ENCODE data around the gene AP4M1. TPM values are rescaled to one million over a fixed set of nuclear protein-coding genes. Genes with fewer than 3 reads are reported as not detected.
A peak's percentile ranks its signal among the peaks of the same experiment; 100 is the strongest.

Gene AP4M1
- total and polyA plus RNA-seq, 10 of the 15 experiments (the other 5 are each of a cell fraction or from before 2014, with no cell fraction given) = 0.77 to 16.1 (median 13.0) TPM

GRCh38 chr7:100081535-100082102 is 19.8 kb upstream of the AP4M1 start, which contains the start of gene ZNF3 (continued):
- peak in 1 of 2 experiments; percentile 85; a peak in 3 of 4 replicates for TF ChIP-seq BHLHE40 (IDR thresholded peaks at IDR 0.05; ENCODE audit: borderline replicate concordance in 1 of 2, low read depth in 2 of 2, low read length in 1 of 2)
- TF ChIP-seq CEBPZ (IDR thresholded peaks at IDR 0.05; ENCODE audit: low read depth, low read length) = no peak
- peak; percentile 91 for TF ChIP-seq PML (IDR thresholded peaks at IDR 0.05; ENCODE audit: low read length)
- TF ChIP-seq LARP7 (IDR thresholded peaks at IDR 0.05) = no peak; the same call in none of the 2 replicates
- TF ChIP-seq SREBF1 (IDR thresholded peaks at IDR 0.05; ENCODE audit: low read length) = peak; percentile 86
- no peak for TF ChIP-seq HSF1 (IDR thresholded peaks at IDR 0.05; ENCODE audit: low read depth, low read length)
- TF ChIP-seq KDM1A (IDR thresholded peaks at IDR 0.05; ENCODE audit: borderline replicate concordance) = no peak
- TF ChIP-seq ATF2 (IDR thresholded peaks at IDR 0.05; ENCODE audit: low read length) = no peak
- TF ChIP-seq CTCF (IDR thresholded peaks at IDR 0.05 in 2 of 3, conservative IDR thresholded peaks at IDR 0.05 in 1 of 3; ENCODE audit: control insufficient read depth in 2 of 3, extremely low read depth in 1 of 3, insufficient read depth in 1 of 3, low read depth in 3 of 3, low read length in 3 of 3) = peak; percentile 84 to 97 (median 89); a peak in 5 of 6 replicates
- TF ChIP-seq MLLT1 (IDR thresholded peaks at IDR 0.05) = peak; percentile 98
- no peak for TF ChIP-seq YBX1 (IDR thresholded peaks at IDR 0.05)
- TF ChIP-seq HCFC1 (IDR thresholded peaks at IDR 0.05; ENCODE audit: low read length) = peak; percentile 84
- 0 out of 2 replicates have a peak, but pooled peaks have one; percentile 42 for TF ChIP-seq FOXM1 (IDR thresholded peaks at IDR 0.05; ENCODE audit: low read depth, low read length)
- TF ChIP-seq JUNB (IDR thresholded peaks at IDR 0.05) = no peak
- peak; percentile 12 for TF ChIP-seq KLF5 (IDR thresholded peaks at IDR 0.05; ENCODE audit: partially characterized antibody)
- no peak for TF ChIP-seq HDGF (IDR thresholded peaks at IDR 0.05)
- no peak for TF ChIP-seq NFYB (IDR thresholded peaks at IDR 0.05; ENCODE audit: insufficient read depth, low read depth, low read length)
- TF ChIP-seq ELK1 (IDR thresholded peaks at IDR 0.05; ENCODE audit: low read depth, low read length) = peak; percentile 73; the same call in 1 of the 2 replicates
- TF ChIP-seq TARDBP (IDR thresholded peaks at IDR 0.05; ENCODE audit: borderline replicate concordance) = peak; percentile 30; the same call in 1 of the 2 replicates
- TF ChIP-seq HDAC2 (IDR thresholded peaks at IDR 0.05) = no peak
